Activated T-helper 2 cell treated with anti-CD3 and anti-CD28 coated beads, Interferon-gamma antibody, Interleukin-2, Interleukin-4, amounts not matched to agents 10 μg/mL and 5 μg/mL and 100 μg/mL, durations not matched to agents 14 hours and 24 hours and 36 hours (primary cell): ENCODE data around the gene TRABD2B. TPM values are rescaled to one million over a fixed set of nuclear protein-coding genes. Genes with fewer than 3 reads are reported as not detected.

Experiments used
- DNase-seq: peaks from one replicate; pipeline ENCODE4 v3.0.0; 2021; ENCODE audit warnings: low spot score
- H3K27ac Mint-ChIP-seq: one replicate; pipeline ENCODE4 v1.8.0; 2021; ENCODE audit warnings: mixed read lengths
- H3K27me3 Mint-ChIP-seq: one replicate; pipeline ENCODE4 v1.8.0; 2021; ENCODE audit warnings: low read depth, mixed read lengths
- H3K36me3 Mint-ChIP-seq: one replicate; pipeline ENCODE4 v1.8.0; 2021; ENCODE audit warnings: low read depth, mixed read lengths
- H3K4me1 Mint-ChIP-seq: one replicate; pipeline ENCODE4 v1.8.0; 2021; ENCODE audit warnings: low read depth, mixed read lengths
- H3K4me3 Mint-ChIP-seq: one replicate; pipeline ENCODE4 v1.8.0; 2021; ENCODE audit warnings: low read depth, mild to moderate bottlenecking, moderate library complexity, mixed read lengths
- H3K9me3 Mint-ChIP-seq: one replicate; pipeline ENCODE4 v1.8.0; 2021; ENCODE audit warnings: mixed read lengths
- intact Hi-C: fragments of 100-400 bp; cut with micrococcal nuclease; formaldehyde crosslinking; loops from one replicate; pipeline ENCODE4 v1.15.1; 2023
- total RNA-seq: library from RNA; stranded (reverse); gene quantifications from 2 replicates; pipeline ENCODE4 v1.2.3, GENCODE V29; 2022

TRABD2B gene
- total RNA-seq, 1 donor from 2014 or later: not detected

- Mint-ChIP-seq H3K9me3 (peaks cover 9% of the 10 kb centered on the region), H3K4me3 (no peak overlapping the region), H3K27me3 (no peaks in the 10 kb centered on the region), H3K36me3 (no peaks in the 10 kb centered on the region), H3K27ac (no peak overlapping the region), H3K4me1 (no peaks in the 10 kb centered on the region)
- no peak for DNase-seq
- intact Hi-C loops: no loop called here
These were observed 166.4 kb downstream of the TRABD2B start for GRCh38 chr1:47830641-47831333.

DNA sequence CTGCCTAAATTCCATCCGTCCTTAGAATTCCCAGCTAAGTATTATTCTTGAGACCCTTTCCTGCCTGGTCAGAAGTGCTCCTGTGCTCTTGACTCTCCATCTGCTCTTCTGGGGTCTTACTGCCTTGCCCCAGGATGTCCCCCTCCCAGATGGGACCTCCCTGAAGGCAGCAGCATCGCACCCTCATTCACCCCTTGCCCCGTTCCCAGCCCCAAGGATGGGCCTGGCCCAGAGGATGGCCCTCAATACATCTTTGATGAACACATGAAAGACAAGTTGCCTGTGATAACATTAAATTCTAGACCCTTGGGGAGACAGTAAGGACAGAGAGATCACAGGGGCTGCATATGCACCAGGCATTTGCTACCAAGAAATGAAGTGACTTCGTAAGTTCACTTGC lies 167.2 kb downstream of the TRABD2B start:
- intact Hi-C loops: no loop called here
- Mint-ChIP-seq H3K4me1 (no peaks in the 10 kb centered on the region), H3K36me3 (no peaks in the 10 kb centered on the region), H3K4me3 (no peak overlapping the region), H3K27me3 (no peaks in the 10 kb centered on the region), H3K27ac (no peak overlapping the region), H3K9me3 (peaks cover 1% of the 10 kb centered on the region)
- DNase-seq: no peak

GRCh38 chr1:47828978-47829377 lies 168.2 kb downstream of the TRABD2B start:
- Mint-ChIP-seq H3K36me3 (no peaks in the 10 kb centered on the region), H3K27me3 (no peaks in the 10 kb centered on the region), H3K9me3 (no peaks in the 10 kb centered on the region), H3K4me3 (no peak overlapping the region), H3K27ac (no peak overlapping the region), H3K4me1 (no peaks in the 10 kb centered on the region)
- DNase-seq: no peak
- intact Hi-C loops: no loop called here

- Mint-ChIP-seq H3K27me3 (no peaks in the 10 kb centered on the region), H3K9me3 (no peaks in the 10 kb centered on the region), H3K4me1 (no peaks in the 10 kb centered on the region), H3K36me3 (no peaks in the 10 kb centered on the region), H3K27ac (no peak overlapping the region), H3K4me3 (no peak overlapping the region)
- intact Hi-C loops: no loop called here
- no peak for DNase-seq
These were observed 170.1 kb downstream of the TRABD2B start for GRCh38 chr1:47827109-47827508.

DNA sequence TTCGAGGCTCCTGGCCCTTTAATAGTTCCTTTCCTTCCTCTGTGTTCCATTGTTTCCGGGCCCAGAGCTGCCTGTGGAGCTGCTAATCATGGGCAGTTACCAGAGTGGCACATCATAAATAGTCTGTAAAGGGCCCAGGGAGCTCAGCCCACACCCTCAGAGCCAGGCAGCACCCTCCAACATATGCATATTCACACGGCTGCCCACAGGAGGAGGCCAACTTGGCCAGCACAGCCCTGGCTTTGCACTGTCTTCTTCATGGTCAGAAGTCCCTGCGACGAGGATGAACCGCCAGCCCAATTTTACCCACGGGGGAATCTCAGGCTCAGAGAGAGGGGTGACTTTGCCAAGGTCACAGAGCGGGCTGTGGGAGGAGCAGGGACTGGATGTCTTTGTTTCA lies 172.5 kb downstream of the TRABD2B start:
- Mint-ChIP-seq H3K4me1 (no peaks in the 10 kb centered on the region), H3K4me3 (no peak overlapping the region), H3K27ac (no peak overlapping the region), H3K36me3 (no peaks in the 10 kb centered on the region), H3K9me3 (no peaks in the 10 kb centered on the region), H3K27me3 (no peaks in the 10 kb centered on the region)
- DNase-seq: no peak
- intact Hi-C loops: no loop called here

DNA sequence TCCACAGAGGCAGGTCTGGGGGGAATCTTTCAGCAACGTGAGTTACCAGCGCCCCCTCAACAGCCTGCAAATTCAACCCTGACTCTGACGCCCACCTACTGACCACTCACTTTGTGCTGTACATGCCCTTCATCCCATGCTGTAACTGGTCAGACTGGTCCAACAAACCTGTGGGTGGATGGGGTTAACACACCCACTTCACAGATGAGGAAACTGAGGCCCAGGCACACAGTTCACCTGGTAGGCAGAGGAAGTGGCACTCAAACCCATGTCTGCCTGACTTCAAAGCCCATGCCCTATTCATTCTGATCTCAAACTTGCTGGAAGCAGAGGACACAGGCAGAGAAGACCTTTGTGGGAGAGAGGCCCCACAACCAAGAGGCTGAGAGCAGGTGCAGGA lies 172.9 kb downstream of the TRABD2B start:
- Mint-ChIP-seq H3K4me1 (no peaks in the 10 kb centered on the region), H3K4me3 (no peak overlapping the region), H3K36me3 (no peaks in the 10 kb centered on the region), H3K27me3 (no peaks in the 10 kb centered on the region), H3K27ac (no peak overlapping the region), H3K9me3 (no peaks in the 10 kb centered on the region)
- DNase-seq: no peak
- intact Hi-C loops: no loop called here

- Mint-ChIP-seq H3K4me1 (no peaks in the 10 kb centered on the region), H3K36me3 (no peaks in the 10 kb centered on the region), H3K27me3 (no peaks in the 10 kb centered on the region), H3K9me3 (no peaks in the 10 kb centered on the region), H3K4me3 (no peak overlapping the region), H3K27ac (no peak overlapping the region)
- intact Hi-C loops: no loop called here
- DNase-seq: no peak
These were observed 174.0 kb downstream of the TRABD2B start for GRCh38 chr1:47823040-47823808.

- no peaks in the 10 kb centered on the region for H3K27me3 Mint-ChIP-seq
- H3K4me3 Mint-ChIP-seq: no peak overlapping the region
- H3K4me1 Mint-ChIP-seq: no peaks in the 10 kb centered on the region
- intact Hi-C loops: no loop called here
- no peaks in the 10 kb centered on the region for H3K9me3 Mint-ChIP-seq
- no peak for DNase-seq
- H3K36me3 Mint-ChIP-seq: no peaks in the 10 kb centered on the region
- H3K27ac Mint-ChIP-seq: no peak overlapping the region
These were observed 175.4 kb downstream of the TRABD2B start for GRCh38 chr1:47821760-47822159.

DNA sequence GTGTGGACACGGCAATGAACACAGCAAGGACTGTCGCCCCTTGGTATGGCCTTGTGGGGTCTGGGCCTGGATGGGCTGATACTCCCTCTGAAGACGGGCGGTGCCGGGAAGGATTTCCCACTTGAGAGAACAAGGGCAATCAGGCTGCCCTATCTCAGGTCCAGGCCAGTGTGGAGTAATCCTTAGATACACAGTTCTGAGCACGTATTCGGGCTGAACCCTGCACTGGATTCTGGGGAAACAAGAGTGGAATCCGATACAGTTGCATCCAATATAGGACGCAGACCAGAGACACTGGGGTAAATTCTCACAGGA lies 177.7 kb downstream of the TRABD2B start:
- no peaks in the 10 kb centered on the region for H3K9me3 Mint-ChIP-seq
- DNase-seq: no peak
- H3K27ac Mint-ChIP-seq: no peak overlapping the region
- no peak overlapping the region for H3K4me3 Mint-ChIP-seq
- intact Hi-C loops: no loop called here
- no peaks in the 10 kb centered on the region for H3K36me3 Mint-ChIP-seq
- H3K4me1 Mint-ChIP-seq: no peaks in the 10 kb centered on the region
- H3K27me3 Mint-ChIP-seq: no peaks in the 10 kb centered on the region

- H3K27me3 Mint-ChIP-seq: no peaks in the 10 kb centered on the region
- DNase-seq: no peak
- no peak overlapping the region for H3K27ac Mint-ChIP-seq
- no peaks in the 10 kb centered on the region for H3K9me3 Mint-ChIP-seq
- H3K4me1 Mint-ChIP-seq: no peaks in the 10 kb centered on the region
- intact Hi-C loops: no loop called here
- H3K4me3 Mint-ChIP-seq: no peak overlapping the region
- no peaks in the 10 kb centered on the region for H3K36me3 Mint-ChIP-seq
These were observed 178.3 kb downstream of the TRABD2B start for GRCh38 chr1:47818682-47819573.

DNA sequence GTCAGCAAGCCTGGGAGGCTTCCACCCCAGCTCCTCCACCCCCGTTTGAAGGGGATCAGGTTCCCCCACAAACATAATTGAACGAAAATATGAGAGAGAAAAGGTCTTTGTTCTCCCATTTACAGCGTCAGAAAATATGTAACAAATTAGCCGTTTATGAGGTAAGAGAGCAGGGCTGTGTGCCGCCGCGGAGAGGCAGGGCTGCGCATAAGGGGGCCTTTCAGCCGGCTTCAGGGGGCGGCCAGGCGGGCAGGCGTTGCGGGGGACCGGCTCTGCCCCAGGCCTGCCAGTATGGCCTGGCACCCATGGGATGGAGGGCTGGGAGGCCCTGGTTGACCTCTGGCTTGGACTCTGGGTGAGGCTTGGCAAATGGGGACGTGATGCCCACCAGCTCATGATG lies 179.3 kb downstream of the TRABD2B start:
- Mint-ChIP-seq H3K4me3 (no peak overlapping the region), H3K9me3 (no peaks in the 10 kb centered on the region), H3K36me3 (no peaks in the 10 kb centered on the region), H3K27me3 (no peaks in the 10 kb centered on the region), H3K4me1 (no peaks in the 10 kb centered on the region), H3K27ac (no peak overlapping the region)
- DNase-seq: no peak
- intact Hi-C loops: no loop called here

- Mint-ChIP-seq H3K9me3 (no peaks in the 10 kb centered on the region), H3K4me3 (no peak overlapping the region), H3K27ac (no peak overlapping the region), H3K27me3 (no peaks in the 10 kb centered on the region), H3K36me3 (no peaks in the 10 kb centered on the region), H3K4me1 (no peaks in the 10 kb centered on the region)
- intact Hi-C loops: no loop called here
- no peak for DNase-seq
These were observed 180.7 kb downstream of the TRABD2B start for GRCh38 chr1:47816325-47817071.
